Renal cortex interstitium (tissue), 11 donors: Measurements from ENCODE around the gene EFNA2. TPM values are rescaled to one million over a fixed set of nuclear protein-coding genes. Genes with fewer than 3 reads are reported as not detected.

Experiments used
- DNase-seq, 11 donors: peaks; one replicate each; pipeline ENCODE4 v3.0.0-alpha.2; 2013; ENCODE audit warnings: low read depth in 9 of 11, low spot score in 4 of 11; ENCODE audit errors: extremely low read depth in 1 of 11
- polyA plus RNA-seq, 3 donors: library from polyadenylated mRNA; unstranded; fragments of 120-200 nt; gene quantifications; one replicate each; pipeline ENCODE4 v1.2.1, GENCODE V29; 2013; ENCODE audit not compliant: insufficient read length in 3 of 3

Gene EFNA2
- polyA plus RNA-seq, 3 donors, result 1.5 to 3.8 (median 3.6) TPM

GRCh38 chr19:1267477-1268225 lies 18.0 kb upstream of the EFNA2 start:
- DNase-seq, result no peak

DNA sequence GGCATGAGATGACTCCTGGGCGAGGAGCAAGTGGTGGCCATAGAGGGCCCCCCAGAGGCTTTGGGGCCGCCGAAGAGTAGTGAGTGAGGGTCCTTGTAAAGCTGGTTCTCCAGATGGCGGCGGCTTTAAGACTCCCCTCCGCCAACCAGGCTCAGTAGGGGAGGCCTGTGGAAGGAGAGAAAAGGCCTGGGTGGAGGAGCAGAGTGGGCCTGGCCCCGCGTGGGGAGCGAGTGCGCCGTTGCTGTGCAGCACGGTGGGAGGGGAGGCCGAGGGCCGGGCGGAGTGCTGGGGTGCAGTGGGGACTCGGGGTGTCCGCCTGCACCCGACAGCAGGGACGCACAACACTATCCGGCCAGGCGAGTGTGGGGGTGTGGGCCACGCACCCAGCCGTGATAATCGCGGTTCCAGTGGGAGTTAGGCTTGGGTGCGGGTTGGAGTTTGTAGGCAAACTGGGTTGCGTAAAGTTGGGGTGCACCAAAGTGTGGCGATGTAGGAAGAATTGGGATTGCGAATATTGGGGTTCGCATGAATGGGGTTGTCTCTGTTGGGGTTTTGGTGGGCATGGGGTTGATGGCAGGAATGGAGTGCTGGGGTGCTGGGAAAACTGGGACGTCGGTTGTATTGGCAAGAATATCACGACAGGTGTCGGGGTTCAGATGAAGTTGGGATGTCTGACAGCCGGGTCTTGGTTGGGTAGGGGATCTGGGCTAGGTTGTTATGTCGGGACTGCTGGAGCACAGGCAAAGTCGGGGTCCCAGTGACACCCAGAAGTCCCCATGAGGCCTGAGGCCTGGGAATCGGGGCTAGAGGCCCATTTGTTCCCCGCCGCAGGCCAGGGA lies 17.2 kb upstream of the EFNA2 start:
- no peak for DNase-seq

DNA sequence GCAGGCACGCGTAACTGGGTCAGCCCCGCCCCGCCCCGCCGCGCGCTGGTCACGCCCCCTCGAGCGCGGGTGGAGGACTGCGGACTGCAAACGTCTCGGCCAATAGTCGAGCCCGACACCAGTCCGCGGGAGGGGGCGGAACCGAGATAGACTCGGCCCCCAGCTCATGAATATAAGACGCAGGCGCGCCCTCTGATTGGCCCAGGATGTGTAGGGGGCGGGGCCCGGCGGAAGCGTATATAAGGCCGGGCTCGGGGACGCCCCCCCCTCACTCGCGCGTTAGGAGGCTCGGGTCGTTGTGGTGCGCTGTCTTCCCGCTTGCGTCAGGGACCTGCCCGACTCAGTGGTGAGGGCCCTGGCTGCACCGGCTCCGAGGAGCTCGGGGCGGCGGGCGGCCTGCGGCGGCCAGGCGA lies 16.6 kb upstream of the EFNA2 start, which contains the start of gene CIRBP:
CIRBP (plus strand) TSS at position 268 of the 413 bp plus-strand sequence. CDS start 1,602 bp downstream, outside the sequence.
- peak in 10 of 11 donors; percentile 91 to 99 (median 98) for DNase-seq

DNA sequence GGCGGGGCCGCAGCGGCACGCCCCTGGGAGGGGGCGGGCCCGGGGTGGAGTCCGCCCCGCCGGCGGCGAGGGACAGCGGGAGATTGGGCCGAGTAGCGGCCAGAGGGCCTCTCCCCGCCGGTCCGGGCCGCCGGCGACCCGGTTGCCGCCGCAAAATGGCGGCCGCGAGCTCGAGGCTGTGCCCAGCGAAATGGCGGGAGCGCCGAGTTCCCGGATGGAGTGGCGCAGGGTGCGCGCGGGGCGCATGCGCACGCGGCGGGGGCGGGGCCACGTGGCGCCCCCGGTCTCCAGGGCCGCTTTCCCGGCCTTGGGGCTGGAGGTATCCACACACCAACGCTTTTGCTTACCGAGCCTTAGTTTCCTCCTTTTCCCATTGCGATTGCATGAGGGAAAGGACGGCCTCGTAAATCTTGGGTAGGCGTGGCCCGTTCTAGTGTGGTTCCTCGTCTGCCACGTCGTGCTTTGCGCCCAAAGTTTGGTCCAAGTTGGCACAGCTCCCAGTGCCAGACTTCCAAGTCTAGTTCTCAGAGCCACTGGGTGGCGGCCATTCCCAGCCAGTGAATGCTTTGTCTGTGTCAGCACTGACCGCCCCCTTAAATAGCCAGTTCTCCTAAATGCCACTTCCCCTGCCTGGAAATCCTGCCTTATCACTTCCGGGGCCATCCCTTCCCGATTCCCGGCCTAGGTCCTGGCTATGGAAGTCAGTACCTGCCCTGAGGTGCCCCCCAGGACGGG lies 16.0 kb upstream of the EFNA2 start:
- DNase-seq, result peak in 4 of 11 donors; percentile 78 to 83 (median 81)

DNA sequence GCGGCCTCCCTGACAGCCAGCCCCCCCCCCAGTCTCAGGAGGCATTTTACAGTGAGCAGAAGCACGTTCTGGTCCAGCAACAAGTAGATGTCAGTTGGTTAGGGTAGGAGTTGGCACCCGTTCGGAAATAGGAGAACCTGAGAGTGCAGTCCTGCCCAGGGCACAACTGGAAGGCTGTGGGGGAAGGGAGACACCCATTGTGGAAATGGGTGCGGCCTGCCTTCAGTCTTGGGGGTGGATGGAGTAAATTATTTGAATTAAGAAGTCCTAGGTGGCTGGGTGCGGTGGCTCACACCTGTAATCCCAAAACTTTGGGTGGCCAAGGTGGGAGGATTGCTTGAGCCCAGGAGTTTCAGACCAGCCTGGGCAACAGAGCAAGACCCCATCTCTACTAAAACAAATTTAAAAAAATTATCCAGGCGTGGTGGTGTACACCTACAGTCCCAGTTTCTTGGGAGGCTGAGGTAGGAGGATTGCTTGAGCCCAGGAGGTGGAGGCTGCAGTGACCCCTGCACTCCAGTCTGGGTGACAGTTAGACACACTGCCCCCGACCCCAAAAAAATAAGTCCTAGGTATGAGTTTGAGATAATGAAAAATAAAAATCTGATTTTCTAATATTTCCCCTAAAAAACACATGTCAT lies 15.3 kb upstream of the EFNA2 start:
- no peak for DNase-seq

- no peak for DNase-seq
Observed at GRCh38 chr19:1270854-1271527, 14.7 kb upstream of the EFNA2 start.

GRCh38 chr19:1271528-1272422 lies 13.9 kb upstream of the EFNA2 start:
- DNase-seq, result no peak

DNA sequence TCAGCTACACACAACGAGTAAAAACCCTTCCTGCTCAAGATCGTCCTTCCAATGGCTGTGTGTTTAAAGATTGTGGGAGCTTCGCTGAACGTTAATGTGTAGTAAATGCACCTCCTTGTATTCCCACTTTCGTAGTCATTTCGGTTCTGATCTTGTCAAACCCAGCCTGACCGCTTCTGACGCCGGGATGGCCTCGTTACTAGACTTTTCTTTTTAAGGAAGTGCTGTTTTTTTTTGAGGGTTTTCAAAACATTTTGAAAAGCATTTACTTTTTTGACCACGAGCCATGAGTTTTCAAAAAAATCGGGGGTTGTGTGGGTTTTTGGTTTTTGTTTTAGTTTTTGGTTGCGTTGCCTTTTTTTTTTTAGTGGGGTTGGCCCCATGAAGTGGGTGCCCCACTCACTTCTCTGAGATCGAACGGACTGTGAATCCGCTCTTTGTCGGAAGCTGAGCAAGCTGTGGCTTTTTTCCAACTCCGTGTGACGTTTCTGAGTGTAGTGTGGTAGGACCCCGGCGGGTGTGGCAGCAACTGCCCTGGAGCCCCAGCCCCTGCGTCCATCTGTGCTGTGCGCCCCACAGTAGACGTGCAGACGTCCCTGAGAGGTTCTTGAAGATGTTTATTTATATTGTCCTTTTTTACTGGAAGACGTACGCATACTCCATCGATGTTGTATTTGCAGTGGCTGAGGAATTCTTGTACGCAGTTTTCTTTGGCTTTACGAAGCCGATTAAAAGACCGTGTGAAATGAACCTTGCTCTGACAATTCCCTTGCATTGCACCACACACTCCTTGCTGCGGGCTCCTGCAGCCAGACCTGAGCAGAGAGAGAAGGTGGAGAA lies 13.0 kb upstream of the EFNA2 start:
- DNase-seq, result no peak

DNA sequence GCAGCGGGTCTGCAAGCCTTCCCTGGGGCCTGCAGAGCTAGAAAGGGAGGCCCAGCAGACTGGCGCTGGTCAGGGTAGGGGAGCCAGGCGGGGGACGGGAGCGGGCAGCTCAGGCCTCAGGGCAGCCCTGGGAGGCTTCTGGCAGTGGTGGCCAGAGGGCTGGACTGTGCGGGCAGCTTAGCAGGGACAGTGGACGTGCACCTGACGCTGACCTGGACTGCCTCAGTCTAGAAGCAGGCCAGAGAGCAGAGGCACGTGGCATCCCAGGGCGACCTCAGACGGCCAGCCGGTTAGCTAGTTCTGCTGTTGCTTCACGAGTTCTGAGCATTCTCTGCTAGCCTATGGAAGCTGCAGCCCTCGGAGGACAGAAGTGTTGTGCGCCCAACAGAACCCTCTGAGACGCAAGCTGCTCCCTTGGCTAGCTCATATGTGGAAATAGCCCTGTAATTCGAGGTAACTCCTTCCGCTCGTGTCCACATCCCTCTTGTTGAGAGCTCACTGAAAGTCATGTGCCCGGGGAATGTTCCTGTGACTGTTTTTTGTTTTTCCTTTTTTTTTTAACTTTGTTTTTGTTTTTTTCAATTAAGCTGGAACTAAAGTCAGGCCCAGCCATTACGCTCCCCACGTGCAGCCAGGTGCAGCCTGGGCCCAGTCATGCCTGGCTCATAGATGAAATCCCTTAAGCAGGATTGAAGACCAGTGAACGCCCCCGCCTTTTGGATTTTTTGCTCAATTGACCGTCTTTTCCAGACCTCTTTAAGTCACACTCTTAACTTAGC lies 12.2 kb upstream of the EFNA2 start:
- no peak for DNase-seq

- no peak for DNase-seq
Observed at GRCh38 chr19:1274081-1274851, 11.4 kb upstream of the EFNA2 start.

DNA sequence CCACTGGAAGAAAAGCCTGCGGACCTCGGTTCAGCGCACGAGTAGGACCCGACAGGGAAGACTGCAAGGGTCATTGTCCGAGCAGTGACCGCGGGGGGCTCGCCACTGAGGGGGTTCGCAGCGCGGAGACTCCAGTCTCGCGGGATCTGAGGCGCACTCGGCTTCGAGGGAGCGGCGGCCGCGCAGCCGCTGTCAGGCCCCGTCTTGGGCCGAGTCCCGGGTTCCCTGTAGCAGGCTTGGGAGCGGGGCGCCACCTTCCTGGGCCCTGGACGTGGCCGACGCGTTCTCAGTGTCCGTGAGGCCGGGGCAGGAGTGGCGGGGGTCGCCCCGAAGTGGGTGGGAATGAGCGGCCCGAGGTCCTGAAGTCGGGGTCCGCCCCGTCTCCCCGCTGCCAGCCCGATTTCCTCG lies 10.8 kb upstream of the EFNA2 start:
- no peak for DNase-seq

DNA sequence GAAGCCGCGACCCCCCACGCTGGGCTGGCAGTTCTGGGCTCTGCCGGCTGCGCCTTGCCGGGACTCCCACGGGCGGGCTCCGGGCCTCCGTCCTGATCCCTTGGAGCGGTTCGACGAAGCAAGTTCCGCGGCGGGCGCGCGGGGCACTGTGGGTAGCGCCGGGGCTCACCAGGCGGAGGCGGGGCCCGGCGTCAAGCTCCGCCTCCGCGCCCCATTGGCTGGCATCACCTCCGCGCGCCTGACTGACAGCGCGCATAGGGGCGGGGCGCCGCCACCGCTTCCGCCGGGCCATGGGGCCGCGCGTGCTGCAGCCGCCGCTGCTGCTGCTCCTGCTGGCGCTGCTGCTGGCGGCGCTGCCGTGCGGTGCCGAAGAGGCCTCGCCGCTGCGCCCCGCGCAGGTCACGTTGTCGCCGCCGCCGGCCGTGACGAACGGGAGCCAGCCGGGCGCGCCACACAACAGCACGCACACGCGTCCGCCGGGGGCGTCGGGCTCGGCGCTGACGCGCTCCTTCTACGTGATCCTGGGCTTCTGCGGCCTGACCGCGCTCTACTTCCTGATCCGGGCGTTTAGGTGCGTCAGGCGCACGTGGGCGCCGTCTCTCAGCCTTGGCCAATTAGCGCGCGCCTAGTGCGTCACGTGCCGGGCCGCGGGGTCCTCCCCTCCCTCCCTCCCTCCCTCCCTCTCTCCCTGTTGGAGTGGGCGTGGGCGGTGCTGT lies 10.3 kb upstream of the EFNA2 start, which contains the start of gene FAM174C:
FAM174C (plus strand) TSS at position 271 of the 716 bp plus-strand sequence; CDS start at position 291, 20 bp downstream.
- peak in 10 of 11 donors; percentile 87 to 95 (median 91) for DNase-seq

DNA sequence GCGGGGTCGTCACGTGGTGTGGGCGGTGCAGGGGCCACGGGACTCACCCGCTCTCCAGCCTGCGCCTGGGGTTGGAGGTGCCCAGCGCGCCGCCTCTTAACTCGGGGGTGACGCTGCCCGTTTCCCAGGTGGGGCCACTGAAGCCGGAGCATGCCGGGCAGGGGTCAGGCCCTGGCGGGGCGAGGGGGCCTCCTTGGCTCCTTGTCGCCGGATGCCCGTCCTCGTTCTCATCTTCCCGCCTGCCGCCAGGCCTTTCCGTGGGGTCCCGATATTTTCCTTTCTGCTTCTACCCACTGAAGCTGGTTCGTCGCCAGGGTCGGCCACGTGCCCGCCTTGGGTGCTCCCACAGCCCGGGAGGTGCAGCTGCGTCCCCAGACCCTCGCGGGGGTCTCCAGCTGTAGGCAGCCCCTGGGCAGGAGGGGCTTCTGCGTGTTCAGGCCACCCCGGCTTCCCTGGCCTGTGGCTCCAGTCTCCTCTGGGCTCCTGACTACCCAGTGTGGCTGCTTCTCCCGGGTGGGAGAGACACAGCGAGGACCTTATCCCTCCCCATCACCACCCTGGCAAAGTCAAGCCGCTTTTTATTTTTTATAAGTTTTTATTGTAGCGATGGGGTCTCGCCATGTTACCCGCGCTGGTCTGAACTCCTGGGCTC lies 9.6 kb upstream of the EFNA2 start:
- no peak for DNase-seq

- no peak for DNase-seq
Observed at GRCh38 chr19:1276628-1277022, 9.0 kb upstream of the EFNA2 start.
